Parathyroid adenoma (tissue), 2 donors: ENCODE measurements around the gene PADI3.

Experiments used
- H2AFZ ChIP-seq: fragments of 300-600 bp; sonication (generic); one replicate; pipeline ENCODE4 v1.7.0; 2017; ENCODE audit warnings: antibody characterized with exemption, mild to moderate bottlenecking
- H3K27ac ChIP-seq: fragments of 300-600 bp; sonication (generic); one replicate; pipeline ENCODE4 v1.7.0; 2017
- H3K27me3 ChIP-seq: fragments of 300-600 bp; sonication (generic); one replicate; pipeline ENCODE4 v1.7.0; 2017; ENCODE audit warnings: low read length; ENCODE audit not compliant: control insufficient read depth, insufficient read depth
- H3K36me3 ChIP-seq: fragments of 300-600 bp; sonication (generic); one replicate; pipeline ENCODE4 v1.7.0; 2017; ENCODE audit warnings: low read length; ENCODE audit not compliant: control insufficient read depth, insufficient read depth
- H3K4me1 ChIP-seq: fragments of 300-600 bp; sonication (generic); one replicate; pipeline ENCODE4 v1.7.0; 2017; ENCODE audit warnings: control low read depth
- H3K4me2 ChIP-seq: fragments of 300-600 bp; sonication (generic); one replicate; pipeline ENCODE4 v1.7.0; 2017; ENCODE audit warnings: low read length
- H3K4me3 ChIP-seq: fragments of 300-600 bp; sonication (generic); one replicate; pipeline ENCODE4 v1.7.0; 2017; ENCODE audit warnings: low read depth, low read length
- H3K79me2 ChIP-seq: fragments of 300-600 bp; sonication (generic); one replicate; pipeline ENCODE4 v1.7.0; 2017; ENCODE audit warnings: control low read depth
- H3K9ac ChIP-seq: fragments of 300-600 bp; sonication (generic); one replicate; pipeline ENCODE4 v1.7.0; 2017; ENCODE audit warnings: mild to moderate bottlenecking
- H3K9me3 ChIP-seq: fragments of 300-600 bp; sonication (generic); one replicate; pipeline ENCODE4 v1.7.0; 2017; ENCODE audit warnings: low read length; ENCODE audit not compliant: control insufficient read depth
- CTCF ChIP-seq: fragments of 300-600 bp; sonication (generic); IDR thresholded peaks from one replicate; pipeline ENCODE4 v1.7.0; 2017; ENCODE audit warnings: antibody characterized with exemption, mild to moderate bottlenecking
- donor health status: primary hyperparathyroidism.

Gene PADI3

DNA sequence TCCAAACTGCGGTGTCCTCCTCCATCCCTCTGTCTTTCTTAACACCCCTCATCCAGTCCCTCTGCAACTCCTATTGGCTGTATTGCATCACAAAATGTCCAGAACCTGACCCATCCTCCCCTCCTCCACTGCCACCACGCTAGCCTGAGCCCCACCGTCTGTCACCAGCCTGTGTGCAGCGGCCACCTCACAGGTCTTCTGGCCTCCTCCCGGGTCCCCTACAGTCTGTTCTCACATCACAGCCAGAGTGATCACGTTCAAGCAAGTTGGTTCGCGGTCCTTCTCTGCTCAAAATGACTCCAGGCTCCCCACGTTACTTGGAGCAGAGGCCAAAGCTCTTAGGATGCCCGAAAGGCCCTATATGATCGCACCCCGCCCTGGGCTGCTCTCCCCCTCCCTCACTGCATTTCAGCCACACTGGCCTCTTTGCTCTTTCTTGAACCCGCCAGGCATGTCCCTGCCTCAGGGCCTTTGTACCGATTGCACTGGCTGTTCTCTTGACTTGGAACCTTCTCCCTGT, 56.7 kb downstream of the PADI3 start:
- H3K9ac ChIP-seq, result no peak overlapping the region
- no peak overlapping the region for H2AFZ ChIP-seq
- H3K79me2 ChIP-seq, result no peaks in the 10 kb centered on the region
- no peak overlapping the region for H3K27ac ChIP-seq
- no peak overlapping the region for H3K4me2 ChIP-seq
- H3K4me1 ChIP-seq, result no peaks in the 10 kb centered on the region
- no peaks in the 10 kb centered on the region for H3K9me3 ChIP-seq
- H3K27me3 ChIP-seq, result no peaks in the 10 kb centered on the region
- no peak for TF ChIP-seq CTCF
- no peaks in the 10 kb centered on the region for H3K36me3 ChIP-seq
- H3K4me3 ChIP-seq, result no peak overlapping the region

GRCh38 chr1:17306407-17306806, 57.5 kb downstream of the PADI3 start:
- TF ChIP-seq CTCF, result no peak
- Histone ChIP-seq H3K27ac (no peak overlapping the region), H3K36me3 (no peaks in the 10 kb centered on the region), H3K4me3 (no peak overlapping the region), H3K79me2 (no peaks in the 10 kb centered on the region), H3K27me3 (no peaks in the 10 kb centered on the region), H3K9me3 (no peaks in the 10 kb centered on the region), H2AFZ (no peak overlapping the region), H3K9ac (no peak overlapping the region), H3K4me2 (no peak overlapping the region), H3K4me1 (no peaks in the 10 kb centered on the region)

DNA sequence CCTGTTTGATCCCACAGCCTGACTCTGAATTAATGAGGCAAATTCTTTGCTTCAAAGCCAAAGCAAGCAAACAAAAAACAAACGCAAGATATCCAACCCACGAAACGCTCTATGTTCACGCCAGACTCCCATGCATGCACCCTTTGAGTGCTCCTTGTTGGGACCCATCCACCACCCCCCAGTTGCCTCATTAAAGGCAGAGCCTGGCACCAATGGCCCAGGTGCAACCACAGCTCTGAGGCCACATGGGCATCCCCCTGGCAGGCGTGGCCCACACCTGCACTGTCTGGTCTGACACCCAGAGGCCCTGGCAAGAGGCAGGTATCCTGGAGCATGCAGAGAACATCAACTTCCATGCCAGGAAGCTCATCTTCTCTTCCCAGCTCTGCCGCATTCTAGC, 58.0 kb downstream of the PADI3 start:
- Histone ChIP-seq H2AFZ (no peak overlapping the region), H3K4me3 (no peak overlapping the region), H3K9me3 (no peaks in the 10 kb centered on the region), H3K79me2 (no peaks in the 10 kb centered on the region), H3K4me2 (no peak overlapping the region), H3K36me3 (no peaks in the 10 kb centered on the region), H3K27me3 (no peaks in the 10 kb centered on the region), H3K9ac (no peak overlapping the region), H3K27ac (no peak overlapping the region), H3K4me1 (no peaks in the 10 kb centered on the region)
- no peak for TF ChIP-seq CTCF

DNA sequence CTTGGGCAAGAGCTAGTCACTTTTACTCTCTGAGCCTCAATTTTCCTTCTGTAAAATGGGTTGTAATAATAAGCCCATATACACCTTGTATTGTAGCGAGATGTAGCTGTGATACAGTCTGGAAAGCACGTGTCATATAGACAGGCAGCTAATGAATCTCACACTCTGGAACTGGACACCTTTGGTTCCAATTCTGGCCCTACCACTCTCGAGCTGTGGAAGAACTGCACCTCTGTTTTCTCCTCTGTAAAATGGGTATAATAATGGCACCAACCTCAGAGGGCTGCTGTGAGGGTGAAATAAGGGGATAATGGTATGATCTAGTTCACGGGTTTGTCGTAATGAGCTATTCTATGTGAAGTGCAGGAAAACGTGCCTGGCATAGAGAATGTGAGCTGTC, 58.4 kb downstream of the PADI3 start:
- no peak overlapping the region for H2AFZ ChIP-seq
- H3K4me2 ChIP-seq, result no peak overlapping the region
- no peak overlapping the region for H3K9ac ChIP-seq
- H3K4me1 ChIP-seq, result no peaks in the 10 kb centered on the region
- no peaks in the 10 kb centered on the region for H3K9me3 ChIP-seq
- no peak overlapping the region for H3K4me3 ChIP-seq
- H3K36me3 ChIP-seq, result no peaks in the 10 kb centered on the region
- no peaks in the 10 kb centered on the region for H3K79me2 ChIP-seq
- no peak for TF ChIP-seq CTCF
- H3K27ac ChIP-seq, result no peak overlapping the region
- no peaks in the 10 kb centered on the region for H3K27me3 ChIP-seq

DNA sequence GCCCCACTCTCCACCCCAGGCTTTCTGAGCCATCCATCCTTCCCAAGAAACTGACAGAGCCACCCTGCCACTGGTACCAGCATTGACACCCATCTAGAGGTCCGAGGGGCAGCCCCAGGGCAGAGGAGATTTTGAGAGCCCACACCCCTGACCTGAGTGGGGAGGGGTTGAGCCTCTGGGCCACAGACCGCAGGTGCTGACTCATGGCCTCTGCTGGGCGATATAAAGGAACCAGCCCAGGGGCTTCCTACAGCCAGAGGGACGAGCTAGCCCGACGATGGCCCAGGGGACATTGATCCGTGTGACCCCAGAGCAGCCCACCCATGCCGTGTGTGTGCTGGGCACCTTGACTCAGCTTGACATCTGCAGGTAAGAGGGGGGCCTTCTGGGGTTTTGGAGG, 59.0 kb downstream of the PADI3 start, which contains the start of gene PADI4:
Gene PADI4, plus strand, starts transcription at position 252 of the 400 bp plus-strand sequence. Its CDS starts 26 bp downstream, at position 278.
- Histone ChIP-seq H3K27me3 (no peaks in the 10 kb centered on the region), H3K4me2 (no peak within 1 kb of the TSS), H3K9me3 (no peaks in the 10 kb centered on the region), H3K9ac (no peak within 1 kb of the TSS), H3K79me2 (no peaks in the 10 kb centered on the region), H3K4me1 (no peaks in the 10 kb centered on the region), H2AFZ (no peak within 1 kb of the TSS), H3K36me3 (no peaks in the 10 kb centered on the region), H3K27ac (no peak within 1 kb of the TSS), H3K4me3 (no peak within 1 kb of the TSS)
- no peak for TF ChIP-seq CTCF
